H1 (cell line): Measurements from ENCODE around the gene UCKL1. TPM values are rescaled to one million over a fixed set of nuclear protein-coding genes. Genes with fewer than 3 reads are reported as not detected.

Experiments
- CTCF ChIA-PET: fragments of 300-600 bp; sonication (Branson Sonifier 250); formaldehyde crosslinking; loops from one replicate; lab custom pipeline; 2021; ENCODE audit not compliant: partially characterized antibody; lab: Charles Lee
- POLR2A ChIA-PET: fragments of 300-600 bp; sonication (Branson Sonifier 250); formaldehyde crosslinking; loops from one replicate; lab custom pipeline; 2021; ENCODE audit warnings: inconsistent platforms; ENCODE audit not compliant: partially characterized antibody; lab: Charles Lee
- DNase-seq, 2 experiments: peaks; one replicate each; pipeline versions ENCODE4 v3.0.0 to v3.0.0-alpha.2; 2010 to 2022; ENCODE audit warnings: low spot score in 2 of 2, low read depth in 1 of 2, mixed read lengths in 1 of 2
- FAIRE-seq: peaks from 2 replicates; lab custom pipeline; 2011; peaks lifted over from hg19 to GRCh38; lab: Jason Lieb, UNC
- H2AFZ ChIP-seq: 2 replicates; pipeline ENCODE4 v1.8.1; 2012; ENCODE audit warnings: low read length, inconsistent platforms
- H2AK5ac ChIP-seq: 2 replicates; pipeline ENCODE4 v1.6.1; 2013; ENCODE audit warnings: low read depth, low read length
- H2BK120ac ChIP-seq: replicated peaks from 2 replicates; pipeline ENCODE3; 2013; ENCODE audit warnings: low read depth, low read length, inconsistent platforms
- H2BK12ac ChIP-seq: 2 replicates; pipeline ENCODE4 v1.6.1; 2013; ENCODE audit warnings: low read depth, low read length
- H2BK15ac ChIP-seq: 2 replicates; pipeline ENCODE4 v1.6.1; 2013; ENCODE audit warnings: low read length
- H2BK20ac ChIP-seq: 2 replicates; pipeline ENCODE4 v1.6.1; 2013; ENCODE audit warnings: low read length
- H2BK5ac ChIP-seq: 2 replicates; pipeline ENCODE4 v1.6.1; 2013; ENCODE audit warnings: low read depth, low read length
- H3K14ac ChIP-seq: 2 replicates; pipeline ENCODE4 v1.6.1; 2013; ENCODE audit warnings: inconsistent platforms; ENCODE audit not compliant: insufficient read length
- H3K18ac ChIP-seq: 2 replicates; pipeline ENCODE4 v1.6.1; 2013; ENCODE audit warnings: low read length; ENCODE audit errors: extremely low read depth
- H3K23ac ChIP-seq: 2 replicates; pipeline ENCODE4 v1.6.1; 2013; ENCODE audit warnings: inconsistent platforms; ENCODE audit not compliant: insufficient read length
- H3K23me2 ChIP-seq: 2 replicates; pipeline ENCODE4 v1.6.1; 2013; ENCODE audit warnings: low read depth, low read length
- H3K27ac ChIP-seq: 2 replicates; pipeline ENCODE4 v1.6.1; 2011; ENCODE audit warnings: low read depth, low read length, inconsistent platforms
- H3K27me3 ChIP-seq, 4 experiments: replicated peaks in 1 of 4; 1 replicate in 1 of 4; 2 replicates in 3 of 4; pipeline versions ENCODE4 v1.6.1 to v1.8.1; 2011 to 2013; ENCODE audit warnings: low read length in 3 of 4, mild to moderate bottlenecking in 3 of 4, inconsistent platforms in 2 of 4, mixed read lengths in 2 of 4, moderate library complexity in 1 of 4; ENCODE audit not compliant: control insufficient read depth in 3 of 4, insufficient read depth in 3 of 4; ENCODE audit errors: extremely low read depth in 1 of 4
- H3K36me3 ChIP-seq, 4 experiments: 2 replicates each; pipeline versions ENCODE4 v1.6.1 to v1.8.1; 2011 to 2013; ENCODE audit warnings: mild to moderate bottlenecking in 4 of 4, low read length in 3 of 4, moderate library complexity in 2 of 4, control low read depth in 1 of 4, inconsistent platforms in 1 of 4; ENCODE audit not compliant: insufficient read depth in 4 of 4, control insufficient read depth in 2 of 4
- H3K4ac ChIP-seq: replicated peaks from 2 replicates; pipeline ENCODE3; 2013; ENCODE audit warnings: low read length, low read depth, mixed read lengths, inconsistent platforms; ENCODE audit not compliant: insufficient read length
- H3K4me1 ChIP-seq, 4 experiments: replicated peaks in 1 of 4; 1 replicate in 1 of 4; 2 replicates in 3 of 4; pipeline versions ENCODE4 v1.6.1 to v1.8.1; 2011 to 2013; ENCODE audit warnings: low read length in 3 of 4, inconsistent platforms in 2 of 4, mixed read lengths in 1 of 4; ENCODE audit not compliant: insufficient read depth in 4 of 4, control insufficient read depth in 3 of 4
- H3K4me2 ChIP-seq, 2 experiments: 2 replicates each; pipeline versions ENCODE4 v1.6.1 to v1.8.1; 2011 to 2013; ENCODE audit warnings: low read depth in 2 of 2, low read length in 2 of 2, control low read depth in 1 of 2, inconsistent platforms in 1 of 2, mild to moderate bottlenecking in 1 of 2; ENCODE audit not compliant: insufficient read depth in 1 of 2
- H3K4me3 ChIP-seq, 4 experiments: fragments of 200-600, 300-600 bp in 1 of 4; sonication (generic), shearing (Covaris generic), sonication (Bioruptor Twin) in 1 of 4; 2 replicates each; pipeline versions ENCODE4 v1.5.1 to v1.8.1; 2011 to 2016; ENCODE audit warnings: low read length in 4 of 4, low read depth in 3 of 4, control low read depth in 2 of 4, inconsistent platforms in 2 of 4, mild to moderate bottlenecking in 2 of 4, mixed read lengths in 1 of 4, moderate library complexity in 1 of 4; ENCODE audit not compliant: insufficient read depth in 2 of 4; ENCODE audit errors: extremely low read depth in 1 of 4
- H3K56ac ChIP-seq: replicated peaks from 2 replicates; pipeline ENCODE3; 2013; ENCODE audit warnings: low read depth, mild to moderate bottlenecking, mixed read lengths, low read length, inconsistent platforms; ENCODE audit not compliant: insufficient read length
- H3K79me1 ChIP-seq: 2 replicates; pipeline ENCODE4 v1.6.1; 2013; ENCODE audit warnings: low read depth, low read length, control low read depth
- H3K79me2 ChIP-seq, 2 experiments: 2 replicates each; pipeline versions ENCODE4 v1.6.1 to v1.8.1; 2012 to 2013; ENCODE audit warnings: low read length in 2 of 2, mild to moderate bottlenecking in 2 of 2, inconsistent platforms in 1 of 2; ENCODE audit not compliant: insufficient read depth in 2 of 2, control insufficient read depth in 1 of 2
- H3K9ac ChIP-seq, 4 experiments: replicated peaks in 1 of 4; 1 replicate in 1 of 4; 2 replicates in 3 of 4; pipeline versions ENCODE4 v1.6.1 to v1.8.1; 2011 to 2013; ENCODE audit warnings: low read depth in 3 of 4, low read length in 3 of 4, control low read depth in 2 of 4, mild to moderate bottlenecking in 2 of 4, moderate library complexity in 2 of 4, inconsistent platforms in 1 of 4; ENCODE audit errors: extremely low read depth in 1 of 4
- H3K9me3 ChIP-seq, 2 experiments: 2 replicates each; pipeline versions ENCODE4 v1.6.1 to v1.8.1; 2012 to 2013; ENCODE audit warnings: mild to moderate bottlenecking in 2 of 2, moderate library complexity in 2 of 2, control low read depth in 1 of 2, inconsistent platforms in 1 of 2, low read depth in 1 of 2, low read length in 1 of 2, mixed read lengths in 1 of 2; ENCODE audit not compliant: insufficient read depth in 2 of 2
- H4K20me1 ChIP-seq, 2 experiments: replicated peaks in 1 of 2; 2 replicates each; pipeline versions ENCODE3 to v1.8.1; 2011 to 2013; ENCODE audit warnings: inconsistent platforms in 2 of 2, low read length in 2 of 2, mild to moderate bottlenecking in 1 of 2; ENCODE audit not compliant: insufficient read depth in 2 of 2, control insufficient read depth in 1 of 2
- H4K5ac ChIP-seq: 2 replicates; pipeline ENCODE4 v1.6.1; 2013; ENCODE audit warnings: low read length, low read depth, mixed read lengths, inconsistent platforms; ENCODE audit not compliant: insufficient read length
- H4K8ac ChIP-seq: 2 replicates; pipeline ENCODE4 v1.8.0; 2013; ENCODE audit warnings: mild to moderate bottlenecking, moderate library complexity, low read length, inconsistent platforms; ENCODE audit not compliant: insufficient read depth; ENCODE audit errors: extremely low read depth
- H4K91ac ChIP-seq: replicated peaks from 2 replicates; pipeline ENCODE3; 2013; ENCODE audit warnings: low read length, mixed read lengths, inconsistent platforms; ENCODE audit not compliant: insufficient read length
- EZH2 ChIP-seq: fragments of 200-600 bp; sonication (generic); IDR thresholded peaks from 2 replicates; pipeline ENCODE4 v1.7.1; 2012; ENCODE audit warnings: low read depth, mild to moderate bottlenecking, moderate library complexity, low read length, inconsistent platforms; ENCODE audit not compliant: severe bottlenecking
- TCF12 ChIP-seq: IDR thresholded peaks from 2 replicates; pipeline ENCODE4 v1.6.1; 2011; ENCODE audit warnings: low read depth, mild to moderate bottlenecking, low read length
- WGBS, 2 experiments: shearing (Covaris generic) in 1 of 2; methylation state at CpG; one replicate each; pipeline versions ENCODE4 v1.1.6 to v1.1.7; 2013 to 2015; ENCODE audit warnings: low lambda C conversion rate in 2 of 2, mixed read lengths in 2 of 2, inconsistent platforms in 1 of 2, low coverage in 1 of 2, missing lambda C conversion rate in 1 of 2; ENCODE audit not compliant: insufficient replicate concordance in 2 of 2, insufficient coverage in 1 of 2, insufficient read length in 1 of 2; ENCODE audit errors: extremely low coverage in 1 of 2, missing lambda C conversion rate in 1 of 2; 5-methylcytosine and 5-hydroxymethylcytosine counted together
- polyA plus RNA-seq, 7 experiments: library from polyadenylated mRNA; depleted of rRNA in 3 of 7; stranded (reverse) in 5 of 7; unstranded in 2 of 7; fragments of >200 nt in 5 of 7; fragments of 200-250 nt in 2 of 7; gene quantifications; 1 replicate in 5 of 7; 2 replicates in 1 of 7; 4 replicates in 1 of 7; pipeline versions ENCODE4 v1.2.1 to v1.2.3, GENCODE V29; 2011 to 2013; ENCODE audit warnings: missing spikeins in 2 of 7, mixed read lengths in 2 of 7
- total RNA-seq: library from RNA; stranded (reverse); fragmentation: NEBNext Ultra II Directional; extraction: Animal tissue kit (Norgen Biotek cat#: 25700); gene quantifications from 2 replicates; pipeline ENCODE4 v1.2.1, GENCODE V29; 2021

The UCKL1 gene
- total and polyA plus RNA-seq, 2 of the 8 experiments (the other 6 are each of a cell fraction or from before 2014, with no cell fraction given): 36.5 to 91.2 TPM

DNA sequence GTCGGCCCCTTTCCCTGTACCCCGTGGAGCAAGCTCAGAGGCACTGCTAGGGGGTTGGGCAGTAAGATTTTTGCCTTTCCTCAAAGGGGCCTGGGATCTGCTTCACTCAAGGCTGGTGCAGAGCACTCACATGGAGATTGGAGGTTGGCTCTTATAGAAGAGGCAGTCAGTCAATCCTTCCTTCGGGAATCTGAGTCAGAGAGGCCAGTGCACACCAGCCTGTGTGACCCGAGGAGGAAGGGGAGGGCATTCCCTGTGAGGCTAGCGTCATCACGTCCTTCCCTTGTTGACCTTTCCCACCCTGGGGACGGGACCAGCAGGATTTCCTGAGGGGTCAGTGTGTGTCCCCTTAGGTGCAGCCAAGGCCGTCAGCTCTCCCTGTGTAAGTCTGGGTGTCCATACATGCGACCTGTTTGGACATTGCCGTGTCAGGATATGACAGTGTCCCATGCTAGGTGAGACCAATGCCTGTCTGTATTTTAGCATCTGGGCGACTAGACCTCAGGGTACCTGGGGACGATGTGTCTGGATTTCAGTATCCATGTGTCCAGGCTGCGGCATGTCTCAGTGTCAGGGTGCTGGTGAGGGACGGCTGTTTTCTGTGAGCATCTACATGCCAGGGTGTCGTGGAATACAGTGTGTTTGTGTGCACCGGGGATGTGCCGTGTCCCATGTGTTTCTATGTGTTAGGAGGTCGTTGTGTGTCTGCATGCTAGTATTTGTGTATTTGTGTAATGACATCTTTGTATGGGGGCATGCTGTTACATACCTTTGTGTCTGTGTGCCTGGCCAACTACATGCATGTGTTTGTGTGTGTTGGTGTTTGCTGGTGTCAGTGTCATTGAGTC, 16.3 kb upstream of the UCKL1 start:
- Histone ChIP-seq H3K18ac (no peak overlapping the region), H4K91ac (peak overlapping the region; percentile 44), H3K4me1 (peaks cover 0 to 13% (median 7%) of the 10 kb centered on the region in 4 experiments; a peak in 6 of 7 replicates), H2AK5ac (peak overlapping the region; percentile 92), H3K27me3 (peaks cover 0 to 6% (median 2%) of the 10 kb centered on the region in 4 experiments; a peak in 2 of 7 replicates), H3K27ac (no peak overlapping the region), H3K9me3 (peaks cover 10 to 12% of the 10 kb centered on the region in 2 experiments), H2BK20ac (0 out of 2 replicates have a peak overlapping the region, but pooled peaks have one; percentile 40), H3K79me1 (peaks cover 4% of the 10 kb centered on the region), H2BK15ac (peak overlapping the region; percentile 55; the same call in 1 of the 2 replicates), H4K8ac (no peak overlapping the region), H2AFZ (no peak overlapping the region), H3K4me3 (no peak overlapping the region), H3K36me3 (peaks cover 0 to 9% (median 5%) of the 10 kb centered on the region in 4 experiments; a peak in 4 of 8 replicates), H4K20me1 (peaks cover 2 to 8% of the 10 kb centered on the region in 2 experiments), H3K4me2 (peak overlapping the region in 1 of 2 experiments; percentile 5; a peak in 1 of 4 replicates), H2BK5ac (no peak overlapping the region), H3K56ac (no peak overlapping the region), H3K9ac (0 out of 7 replicates have a peak overlapping the region, but pooled peaks of 1 of the 4 experiments have one; percentile 19), H2BK12ac (peak overlapping the region; percentile 86; the same call in 1 of the 2 replicates), H3K23ac (no peak overlapping the region), H3K79me2 (no peaks in the 10 kb centered on the region; a peak in 1 of 4 replicates), H2BK120ac (no peak overlapping the region), H4K5ac (no peak overlapping the region), H3K23me2 (peaks cover 12% of the 10 kb centered on the region; the same call in 1 of the 2 replicates), H3K4ac (no peak overlapping the region), H3K14ac (no peak overlapping the region)
- no peak for DNase-seq
- FAIRE-seq: no peak
- ChIA-PET CTCF (interaction anchor here (0.7 to 5.0 kb wide), 16 partner anchors 11 to 451 kb away, joined by 3 to 58 read pairs (median 4); partner anchors contain the start of gene C20orf204), POLR2A (interaction anchor here (1.8 kb wide), 1 partner anchor 16 kb away, joined by 10 read pairs; the partner anchor contains the start of gene UCKL1)
- WGBS, 2 experiments: 89% methylated on average over 18 of the region's 18 CpGs; no CpG with 5 or more reads in 1 of the 2 experiments
- TF ChIP-seq EZH2 (peak; percentile 15), TCF12 (no peak)
